ENCODE results near the gene MAN2A1. TPM values are rescaled to one million over a fixed set of nuclear protein-coding genes. Genes with fewer than 3 reads are reported as not detected.

The MAN2A1 gene
- total and polyA plus RNA-seq, 2 donors (not counting 1 experiment from before 2014, with no cell fraction given) = 51.6 to 70.5 TPM

DNA sequence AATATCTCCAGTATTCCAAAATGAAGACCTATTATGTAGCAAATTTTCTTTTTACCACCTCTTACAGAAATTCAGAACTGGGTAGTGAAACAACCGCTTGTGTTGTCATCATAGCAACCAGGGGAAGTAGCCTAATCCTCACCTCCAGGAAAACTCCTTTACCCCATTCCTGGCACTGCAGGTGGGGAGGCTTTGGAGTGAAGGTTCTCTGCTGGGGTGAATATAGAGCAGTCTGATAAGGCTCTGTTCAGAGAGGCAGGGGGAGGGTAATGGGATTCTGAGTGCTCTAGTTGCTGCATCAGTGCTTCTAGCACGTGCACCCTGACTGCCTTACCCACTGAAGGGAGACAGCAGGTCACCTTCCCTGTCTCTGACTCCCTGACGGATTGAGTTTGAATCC is 116.2 kb downstream of the MAN2A1 start:
- no peak for DNase-seq (ENCODE audit: low read depth in 2 of 2)
- H3K27me3 ChIP-seq (ENCODE audit: control insufficient read depth, insufficient read depth, low read length) = no peaks in the 10 kb centered on the region
- no peaks in the 10 kb centered on the region for H3K9me3 ChIP-seq (ENCODE audit: control insufficient read depth, insufficient read depth, low read depth, low read length)
- no peak overlapping the region for H3K27ac ChIP-seq (ENCODE audit: insufficient read depth, low read length)
- no peaks in the 10 kb centered on the region for H4K20me1 ChIP-seq (ENCODE audit: control insufficient read depth, extremely low read depth, insufficient read depth, low read length)
- no peaks in the 10 kb centered on the region for H3K4me1 ChIP-seq (ENCODE audit: control insufficient read depth, extremely low read depth, insufficient read depth, low read length)
- H3K4me2 ChIP-seq (ENCODE audit: extremely low read depth, insufficient read depth, low read length) = no peak overlapping the region
- H3K4me3 ChIP-seq (replicated peaks in 1 of 4; ENCODE audit: control extremely low read depth in 1 of 4, insufficient read depth in 1 of 4, low read depth in 3 of 4, low read length in 4 of 4) = no peak overlapping the region
- TF ChIP-seq EZH2 (IDR thresholded peaks at IDR 0.05; ENCODE audit: low read length, missing control alignments) = no peak
- TF ChIP-seq CTCF (conservative IDR thresholded peaks at IDR 0.05 in 1 of 2, IDR thresholded peaks at IDR 0.05 in 1 of 2; ENCODE audit: low read depth in 1 of 2, low read length in 2 of 2) = no peak
- H2AFZ ChIP-seq (ENCODE audit: low read length) = no peak overlapping the region
- H3K36me3 ChIP-seq (ENCODE audit: control insufficient read depth, insufficient read depth, low read length) = no peaks in the 10 kb centered on the region
- no peak overlapping the region for H3K9ac ChIP-seq (ENCODE audit: insufficient read depth, low read length)
- no peaks in the 10 kb centered on the region for H3K79me2 ChIP-seq (ENCODE audit: control insufficient read depth, insufficient read depth, low read length)

GRCh38 chr5:109812698-109813097 is 123.0 kb downstream of the MAN2A1 start:
- no peak overlapping the region for H3K9ac ChIP-seq (ENCODE audit: insufficient read depth, low read length)
- TF ChIP-seq EZH2 (IDR thresholded peaks at IDR 0.05; ENCODE audit: low read length, missing control alignments) = no peak
- no peak for TF ChIP-seq CTCF (conservative IDR thresholded peaks at IDR 0.05 in 1 of 2, IDR thresholded peaks at IDR 0.05 in 1 of 2; ENCODE audit: low read depth in 1 of 2, low read length in 2 of 2)
- no peak overlapping the region for H3K4me2 ChIP-seq (ENCODE audit: extremely low read depth, insufficient read depth, low read length)
- H3K4me3 ChIP-seq (replicated peaks in 1 of 4; ENCODE audit: control extremely low read depth in 1 of 4, insufficient read depth in 1 of 4, low read depth in 3 of 4, low read length in 4 of 4) = no peak overlapping the region
- H3K36me3 ChIP-seq (ENCODE audit: control insufficient read depth, insufficient read depth, low read length) = no peaks in the 10 kb centered on the region
- no peaks in the 10 kb centered on the region for H3K79me2 ChIP-seq (ENCODE audit: control insufficient read depth, insufficient read depth, low read length)
- H3K27me3 ChIP-seq (ENCODE audit: control insufficient read depth, insufficient read depth, low read length) = no peaks in the 10 kb centered on the region
- H3K9me3 ChIP-seq (ENCODE audit: control insufficient read depth, insufficient read depth, low read depth, low read length) = no peaks in the 10 kb centered on the region
- no peak overlapping the region for H2AFZ ChIP-seq (ENCODE audit: low read length)
- DNase-seq (ENCODE audit: low read depth in 2 of 2) = no peak
- H3K4me1 ChIP-seq (ENCODE audit: control insufficient read depth, extremely low read depth, insufficient read depth, low read length) = no peaks in the 10 kb centered on the region
- H4K20me1 ChIP-seq (ENCODE audit: control insufficient read depth, extremely low read depth, insufficient read depth, low read length) = no peaks in the 10 kb centered on the region
- H3K27ac ChIP-seq (ENCODE audit: insufficient read depth, low read length) = no peak overlapping the region

DNA sequence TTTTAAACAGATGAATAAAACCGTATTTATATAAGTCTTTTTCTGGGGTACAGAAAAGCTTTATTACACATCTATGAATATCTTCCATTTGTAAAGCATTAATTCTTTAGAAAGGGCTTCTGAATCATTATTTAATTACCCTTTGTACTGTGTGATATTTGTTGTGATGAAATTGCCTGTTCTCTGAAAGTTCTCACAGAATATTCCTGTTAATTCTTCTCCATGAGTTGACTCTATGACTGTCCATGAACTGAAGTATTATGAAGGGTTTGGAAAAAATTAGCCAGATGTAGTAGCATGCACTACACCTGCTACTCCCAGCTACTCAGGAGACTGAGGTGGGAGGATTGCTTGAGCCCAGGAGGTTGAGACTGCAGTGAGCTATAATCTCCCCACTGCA is 127.0 kb downstream of the MAN2A1 start:
- Histone ChIP-seq H3K27me3 (ENCODE audit: control insufficient read depth, insufficient read depth, low read length) (no peaks in the 10 kb centered on the region), H2AFZ (ENCODE audit: low read length) (no peak overlapping the region), H3K4me1 (ENCODE audit: control insufficient read depth, extremely low read depth, insufficient read depth, low read length) (no peaks in the 10 kb centered on the region), H3K36me3 (ENCODE audit: control insufficient read depth, insufficient read depth, low read length) (no peaks in the 10 kb centered on the region), H3K9ac (ENCODE audit: insufficient read depth, low read length) (no peak overlapping the region), H3K4me3 (replicated peaks in 1 of 4; ENCODE audit: control extremely low read depth in 1 of 4, insufficient read depth in 1 of 4, low read depth in 3 of 4, low read length in 4 of 4) (no peak overlapping the region), H3K4me2 (ENCODE audit: extremely low read depth, insufficient read depth, low read length) (no peak overlapping the region), H3K79me2 (ENCODE audit: control insufficient read depth, insufficient read depth, low read length) (no peaks in the 10 kb centered on the region), H3K9me3 (ENCODE audit: control insufficient read depth, insufficient read depth, low read depth, low read length) (no peaks in the 10 kb centered on the region), H4K20me1 (ENCODE audit: control insufficient read depth, extremely low read depth, insufficient read depth, low read length) (no peaks in the 10 kb centered on the region), H3K27ac (ENCODE audit: insufficient read depth, low read length) (no peak overlapping the region)
- TF ChIP-seq CTCF (conservative IDR thresholded peaks at IDR 0.05 in 1 of 2, IDR thresholded peaks at IDR 0.05 in 1 of 2; ENCODE audit: low read depth in 1 of 2, low read length in 2 of 2) = no peak
- no peak for TF ChIP-seq EZH2 (IDR thresholded peaks at IDR 0.05; ENCODE audit: low read length, missing control alignments)
- DNase-seq (ENCODE audit: low read depth in 2 of 2) = no peak

Data from fibroblast of lung (primary cell).